Kidney epithelial cell (primary cell): ENCODE results near the gene COA4. TPM values are rescaled to one million over a fixed set of nuclear protein-coding genes. Genes with fewer than 3 reads are reported as not detected.

Source experiments
- DNase-seq: peaks from one replicate; pipeline ENCODE4 v3.0.0-alpha.2; 2010; ENCODE audit warnings: low read depth
- H3K27me3 ChIP-seq: 2 replicates; pipeline ENCODE4 v1.6.0; 2011; ENCODE audit warnings: low read length; ENCODE audit not compliant: control insufficient read depth, insufficient read depth
- H3K36me3 ChIP-seq: 2 replicates; pipeline ENCODE4 v1.5.1; 2011; ENCODE audit warnings: low read length; ENCODE audit not compliant: control insufficient read depth, insufficient read depth
- H3K4me3 ChIP-seq: 2 replicates; pipeline ENCODE4 v1.5.1; 2011; ENCODE audit warnings: low read depth, mild to moderate bottlenecking, control low read depth, low read length
- total RNA-seq: library from RNA; depleted of rRNA; stranded (reverse); fragments of >200 nt; gene quantifications from 2 replicates; pipeline ENCODE4 v1.2.3, GENCODE V29; 2015
- TF ChIP-seq, protein P1 (sequence below): IDR thresholded peaks from 2 replicates; pipeline ENCODE4 v1.5.1; 2011; ENCODE audit warnings: mild to moderate bottlenecking, moderate library complexity, low read length, control low read depth, inconsistent platforms; ENCODE audit not compliant: insufficient read depth, poor library complexity, severe bottlenecking

COA4 gene
- total RNA-seq, 1 donor from 2014 or later = 103 TPM

DNA sequence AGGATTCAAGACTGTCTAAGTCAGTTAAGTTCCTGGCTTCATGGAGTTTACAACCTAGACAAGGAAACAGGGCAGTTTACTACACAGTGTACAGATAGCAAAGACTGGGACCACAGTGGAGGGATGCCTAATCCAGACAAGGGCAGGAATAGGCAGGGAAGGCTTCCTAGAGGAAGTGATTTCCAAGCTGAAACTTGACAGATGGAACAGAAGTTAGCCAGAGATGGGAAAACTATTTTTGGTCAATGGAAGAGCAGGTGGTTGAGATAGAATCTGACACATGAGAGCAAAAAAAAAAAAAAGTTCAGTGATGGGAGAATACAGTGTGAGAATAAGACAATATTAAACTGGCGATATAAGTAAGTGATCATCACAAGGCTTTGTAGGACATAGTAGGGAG is 1.3 kb downstream of the COA4 start:
- no peak for DNase-seq
- no peaks in the 10 kb centered on the region for H3K27me3 ChIP-seq
- no peaks in the 10 kb centered on the region for H3K36me3 ChIP-seq
- peak overlapping the region; percentile 57 for H3K4me3 ChIP-seq
- TF ChIP-seq, protein P1, sequence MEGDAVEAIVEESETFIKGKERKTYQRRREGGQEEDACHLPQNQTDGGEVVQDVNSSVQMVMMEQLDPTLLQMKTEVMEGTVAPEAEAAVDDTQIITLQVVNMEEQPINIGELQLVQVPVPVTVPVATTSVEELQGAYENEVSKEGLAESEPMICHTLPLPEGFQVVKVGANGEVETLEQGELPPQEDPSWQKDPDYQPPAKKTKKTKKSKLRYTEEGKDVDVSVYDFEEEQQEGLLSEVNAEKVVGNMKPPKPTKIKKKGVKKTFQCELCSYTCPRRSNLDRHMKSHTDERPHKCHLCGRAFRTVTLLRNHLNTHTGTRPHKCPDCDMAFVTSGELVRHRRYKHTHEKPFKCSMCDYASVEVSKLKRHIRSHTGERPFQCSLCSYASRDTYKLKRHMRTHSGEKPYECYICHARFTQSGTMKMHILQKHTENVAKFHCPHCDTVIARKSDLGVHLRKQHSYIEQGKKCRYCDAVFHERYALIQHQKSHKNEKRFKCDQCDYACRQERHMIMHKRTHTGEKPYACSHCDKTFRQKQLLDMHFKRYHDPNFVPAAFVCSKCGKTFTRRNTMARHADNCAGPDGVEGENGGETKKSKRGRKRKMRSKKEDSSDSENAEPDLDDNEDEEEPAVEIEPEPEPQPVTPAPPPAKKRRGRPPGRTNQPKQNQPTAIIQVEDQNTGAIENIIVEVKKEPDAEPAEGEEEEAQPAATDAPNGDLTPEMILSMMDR = no peak

DNA sequence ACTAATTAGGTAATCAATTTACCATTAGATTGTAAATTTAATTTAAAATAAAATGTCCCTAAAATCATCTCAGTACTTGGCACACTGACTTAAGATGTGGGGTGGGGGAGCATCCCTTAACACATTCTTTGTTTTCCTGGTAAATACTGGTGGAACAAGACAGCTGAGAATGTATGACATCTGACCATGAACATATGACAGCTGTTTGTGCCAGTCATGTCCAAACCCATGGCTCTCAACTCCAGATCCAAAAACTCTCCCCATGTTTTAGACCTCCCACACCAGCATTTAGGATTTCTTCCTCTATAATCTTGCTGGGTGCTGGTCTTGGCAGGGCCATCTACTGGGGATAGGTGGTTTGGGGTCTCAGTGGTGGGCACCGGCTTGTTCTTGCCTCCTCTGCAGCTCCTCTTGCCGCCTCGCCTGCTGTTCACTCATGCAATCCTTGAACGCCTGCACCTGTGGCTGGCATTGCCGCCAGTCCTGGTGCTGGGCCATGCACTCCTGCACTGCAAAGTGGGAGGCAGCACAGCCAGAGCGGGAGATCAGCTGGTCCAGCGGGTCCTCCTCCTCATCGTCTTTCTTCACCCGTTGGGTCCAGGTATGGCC is 3.8 kb downstream of the COA4 start:
- Histone ChIP-seq H3K36me3 (no peaks in the 10 kb centered on the region), H3K27me3 (no peaks in the 10 kb centered on the region), H3K4me3 (no peak overlapping the region)
- TF ChIP-seq, protein P1 = no peak
- DNase-seq = no peak

DNA sequence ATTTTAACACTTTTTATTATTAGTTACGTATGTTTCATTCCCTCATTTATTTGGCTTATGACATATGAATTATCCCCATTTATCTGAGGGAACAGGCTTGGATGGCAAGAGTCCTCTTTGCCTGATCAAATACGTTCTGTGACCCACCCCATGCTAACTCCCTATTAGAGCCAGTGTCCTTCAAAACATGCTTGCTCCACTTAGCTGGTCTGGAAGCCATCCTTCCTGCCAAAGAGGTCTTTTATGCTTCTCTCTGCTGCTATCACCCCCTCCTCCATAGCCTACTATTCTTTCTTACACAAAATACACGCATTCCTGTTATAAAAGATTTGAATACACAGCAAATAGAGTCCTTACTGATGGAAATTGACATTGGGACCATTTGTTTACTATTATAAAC is 6.4 kb downstream of the COA4 start:
- Histone ChIP-seq H3K36me3 (no peaks in the 10 kb centered on the region), H3K4me3 (no peak overlapping the region), H3K27me3 (no peaks in the 10 kb centered on the region)
- no peak for DNase-seq
- TF ChIP-seq, protein P1 = no peak

DNA sequence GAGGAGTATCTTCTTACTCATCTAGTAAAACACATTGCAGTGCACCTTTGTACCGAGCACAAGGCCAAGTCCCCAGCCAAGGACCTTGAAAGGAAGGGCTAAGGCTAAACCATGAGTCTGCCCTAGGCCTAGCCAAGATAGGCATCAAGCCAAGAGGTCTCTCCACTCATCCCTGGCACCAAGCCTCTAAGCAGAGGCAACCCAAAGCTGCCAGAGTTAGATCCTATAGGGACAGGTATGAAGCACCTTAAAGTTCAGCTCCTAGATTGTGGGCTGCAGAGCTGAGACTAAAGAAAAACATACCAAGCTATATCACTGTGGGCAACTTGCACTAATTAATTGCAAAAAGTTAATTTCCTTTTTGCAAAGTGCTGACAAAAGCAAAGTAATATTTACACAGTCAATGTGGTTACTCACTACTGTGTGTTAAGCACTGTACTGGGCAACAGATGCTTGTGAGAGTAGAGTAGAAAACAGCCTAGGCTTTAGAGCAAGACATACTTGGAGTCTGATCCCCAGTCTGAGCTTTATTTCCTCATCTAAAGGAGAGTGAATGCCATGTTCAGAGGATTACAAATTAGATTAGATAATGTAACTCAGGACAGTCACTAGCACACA is 7.2 kb downstream of the COA4 start:
- DNase-seq = no peak
- Histone ChIP-seq H3K4me3 (no peak overlapping the region), H3K36me3 (no peaks in the 10 kb centered on the region), H3K27me3 (no peaks in the 10 kb centered on the region)
- TF ChIP-seq, protein P1 = no peak

DNA sequence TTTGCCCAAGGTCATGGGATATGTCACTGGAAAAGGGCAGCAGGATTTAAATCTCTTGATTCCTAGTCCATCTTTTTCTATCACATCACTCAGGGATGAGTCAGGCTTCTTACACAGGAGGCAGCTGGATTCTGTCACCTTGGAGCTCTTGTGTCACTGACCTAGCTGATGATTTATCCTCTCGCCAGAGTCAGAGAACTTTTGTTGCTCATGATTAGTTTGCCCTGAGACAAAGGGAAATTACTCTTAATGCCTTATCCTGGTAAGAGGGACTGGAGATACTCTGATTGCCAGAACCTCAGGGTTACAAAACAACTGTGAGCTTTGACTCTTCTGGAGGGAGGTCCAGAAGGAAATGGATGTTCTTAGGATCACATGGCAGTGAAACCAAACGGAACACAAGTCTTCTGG is 10.1 kb downstream of the COA4 start:
- TF ChIP-seq, protein P1 = no peak
- H3K36me3 ChIP-seq = no peaks in the 10 kb centered on the region
- H3K4me3 ChIP-seq = no peak overlapping the region
- DNase-seq = peak; percentile 84
- no peaks in the 10 kb centered on the region for H3K27me3 ChIP-seq
